Choroid plexus epithelial cell (primary cell): ENCODE results near the gene PTH2R.
A peak's percentile ranks its signal among the peaks of the same experiment; 100 is the strongest.
"Not testable (repeated sequence)": the region's sequence is repeated elsewhere in the genome, so short reads cannot be mapped to it uniquely, and the experiment has no call there.

Source experiments
- DNase-seq: peaks from one replicate; pipeline ENCODE4 v3.0.0-alpha.2; 2010; ENCODE audit warnings: low read depth
- H3K4me3 ChIP-seq: 2 replicates; pipeline ENCODE4 v1.5.1; 2011; ENCODE audit warnings: low read depth, mild to moderate bottlenecking, control low read depth, low read length, moderate library complexity
- CTCF ChIP-seq: conservative IDR thresholded peaks from 2 replicates; pipeline ENCODE4 v1.5.1; 2011; ENCODE audit warnings: low read depth, mild to moderate bottlenecking, control low read depth, inconsistent platforms, low read length, moderate library complexity

The PTH2R gene

GRCh38 chr2:208501206-208501605 is 94.6 kb downstream of the PTH2R start:
- no peak overlapping the region for H3K4me3 ChIP-seq
- no peak for TF ChIP-seq CTCF
- DNase-seq, result peak; percentile 2

DNA sequence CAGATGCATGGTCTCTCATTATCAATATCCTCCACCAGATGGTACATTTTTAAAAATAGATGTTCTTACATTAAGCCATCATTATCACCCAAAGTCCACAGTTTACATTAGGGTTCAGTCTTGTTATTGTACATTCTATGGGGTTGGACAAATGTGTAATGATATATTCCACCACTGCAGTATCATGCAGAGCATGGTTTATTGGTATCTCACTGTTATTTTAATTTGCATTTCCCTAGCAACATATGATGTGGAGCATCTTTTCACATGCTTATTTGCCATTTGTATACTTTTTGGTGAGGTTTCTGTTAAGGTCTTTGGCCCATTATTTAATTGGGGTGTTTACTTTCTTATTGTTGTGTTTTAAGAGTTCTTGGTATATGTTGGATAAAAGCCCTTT is 95.7 kb downstream of the PTH2R start:
- TF ChIP-seq CTCF, result no peak
- no peak overlapping the region for H3K4me3 ChIP-seq
- no peak for DNase-seq

DNA sequence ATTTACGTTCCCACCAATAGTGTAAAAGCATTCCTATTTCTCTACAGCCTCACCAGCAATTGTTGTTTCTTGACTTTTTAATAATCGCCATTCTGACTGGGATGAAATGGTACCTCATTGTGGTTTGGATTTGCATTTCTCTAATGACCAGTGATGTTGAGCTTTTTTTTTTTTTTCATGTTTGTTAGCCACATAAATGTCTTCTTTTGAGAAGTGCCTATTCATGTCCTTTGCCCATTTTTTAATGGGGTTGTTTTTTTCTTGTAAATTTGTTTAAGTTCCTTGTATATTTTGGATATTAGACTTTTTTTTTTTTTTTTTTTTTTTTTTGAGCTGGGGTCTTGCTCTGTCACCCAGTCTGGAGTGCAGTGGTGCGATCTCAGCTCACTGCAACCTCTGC is 98.8 kb downstream of the PTH2R start:
- not testable (repeated sequence) for H3K4me3 ChIP-seq, DNase-seq

DNA sequence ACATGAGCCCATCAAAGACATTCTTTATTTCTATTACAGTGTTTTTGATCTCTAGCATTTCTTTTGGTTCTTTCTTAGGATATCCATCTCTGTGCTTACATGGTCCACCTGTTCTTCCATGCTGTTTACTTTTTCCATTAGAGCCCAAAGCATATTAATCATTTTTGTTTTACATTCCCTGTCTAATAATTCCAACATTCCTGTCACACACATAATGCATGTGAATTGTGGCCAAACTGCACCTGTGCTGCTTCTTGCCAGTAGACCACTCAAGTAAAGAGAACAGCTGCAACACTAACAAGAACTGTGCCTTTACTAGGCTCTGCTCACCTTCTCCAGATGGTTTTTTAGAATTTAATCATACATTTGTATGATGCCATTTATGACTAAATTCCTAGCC is 103.0 kb downstream of the PTH2R start:
- H3K4me3 ChIP-seq, result no peak overlapping the region
- TF ChIP-seq CTCF, result no peak
- no peak for DNase-seq

DNA sequence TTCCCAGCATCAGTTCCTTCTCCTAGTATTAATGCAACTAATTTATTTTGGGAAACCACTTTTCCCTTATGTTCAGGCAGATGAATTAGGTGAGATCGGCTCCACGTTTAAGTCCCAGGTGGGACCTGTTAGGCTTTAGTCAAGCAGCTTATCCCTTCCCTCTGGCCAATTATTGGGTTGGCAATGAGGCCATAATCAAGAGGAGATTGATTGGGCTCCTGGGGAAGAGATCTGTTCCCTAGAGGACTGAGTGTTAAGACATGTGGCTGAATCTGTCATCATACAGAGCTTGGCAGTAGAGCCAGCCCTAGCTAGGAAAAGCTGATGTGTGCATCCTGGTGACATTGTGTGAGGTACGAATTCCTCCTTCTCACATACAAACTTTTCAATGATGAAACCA is 104.4 kb downstream of the PTH2R start:
- no peak for TF ChIP-seq CTCF
- no peak overlapping the region for H3K4me3 ChIP-seq
- no peak for DNase-seq

DNA sequence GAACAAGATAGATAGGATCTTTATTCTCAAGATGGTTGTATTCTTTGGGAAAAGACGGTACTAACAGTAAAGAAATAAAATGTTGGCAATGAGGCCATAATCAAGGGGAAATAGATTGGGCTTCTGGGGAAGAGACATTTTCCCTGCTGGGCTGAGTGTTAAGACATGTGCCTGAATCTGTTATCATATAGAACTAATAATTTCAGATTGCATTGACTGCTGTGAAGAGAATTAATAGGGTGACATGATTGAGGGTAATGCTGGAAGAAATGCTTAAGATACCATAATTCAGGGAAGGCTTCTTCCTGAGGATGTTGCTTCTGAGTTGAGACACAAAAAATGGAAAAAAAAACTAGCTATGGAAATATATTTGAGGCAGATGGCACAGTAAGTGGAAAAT is 105.0 kb downstream of the PTH2R start:
- DNase-seq, result no peak
- TF ChIP-seq CTCF, result no peak
- no peak overlapping the region for H3K4me3 ChIP-seq

- no peak for TF ChIP-seq CTCF
- no peak for DNase-seq
These were observed 108.5 kb downstream of the PTH2R start for GRCh38 chr2:208515099-208515498.

DNA sequence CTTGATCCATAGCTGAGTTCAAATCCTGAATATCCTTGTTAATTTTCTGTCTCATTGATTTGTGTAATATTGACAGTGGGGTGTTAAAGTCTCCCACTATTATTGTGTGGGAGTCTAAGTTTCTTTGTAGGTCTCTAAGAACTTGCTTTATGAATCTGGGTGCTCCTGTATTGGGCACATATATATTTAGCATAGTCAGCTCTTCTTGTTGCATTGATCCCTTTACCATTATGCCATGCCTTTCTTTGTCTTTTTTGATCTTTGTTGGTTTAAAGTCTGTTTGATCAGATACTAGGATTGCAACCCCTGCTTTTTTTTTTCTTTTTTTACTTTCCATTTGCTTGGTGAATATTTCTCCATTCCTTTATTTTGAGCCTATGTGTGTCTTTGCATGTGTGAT is 116.5 kb downstream of the PTH2R start:
- not testable (repeated sequence) for DNase-seq, H3K4me3 ChIP-seq

More at GRCh38 chr2:208515099-208515498, 108.5 kb downstream of the PTH2R start:
- no peak overlapping the region for H3K4me3 ChIP-seq

DNA sequence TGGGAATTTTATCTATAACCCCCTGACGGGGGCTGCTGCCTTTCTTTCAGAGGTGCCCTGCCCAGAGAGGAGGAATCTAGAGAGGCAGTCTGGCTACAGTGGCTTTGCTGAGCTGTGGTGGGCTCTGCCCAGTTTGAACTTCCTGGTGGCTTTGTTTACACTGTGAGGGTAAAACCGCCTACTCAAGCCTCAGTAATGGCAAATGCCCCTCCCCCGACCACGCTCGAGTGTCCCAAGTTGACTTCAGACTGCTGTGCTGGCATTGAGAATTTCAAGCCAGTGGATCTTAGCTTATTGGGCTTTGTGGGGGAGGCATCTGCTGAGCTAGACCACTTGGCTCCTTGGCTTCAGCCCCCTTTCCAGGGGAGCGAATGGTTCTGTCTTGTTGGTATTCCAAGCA is 118.6 kb downstream of the PTH2R start:
- DNase-seq, H3K4me3 ChIP-seq: not testable (repeated sequence)
